HepG2 (cell line): ENCODE measurements around the gene PEF1. TPM values are rescaled to one million over a fixed set of nuclear protein-coding genes. Genes with fewer than 3 reads are reported as not detected.
A peak's percentile ranks its signal among the peaks of the same experiment; 100 is the strongest.

Experiments
- ATAC-seq: fragments of 200-7000 bp; cut with Tn5 transposase; 3 replicates; pipeline ENCODE4 v1.9.1; 2020; ENCODE audit warnings: mild to moderate bottlenecking, moderate library complexity
- BruUV-seq: library from RNA; stranded (reverse); fragments of 400-500 nt; replicated peaks from 2 replicates; lab custom pipeline; 2021; lab: Mats Ljungman, UMichigan
- CTCF ChIA-PET: fragments of 300-600 bp; formaldehyde crosslinking; extraction: SDS; loops from one replicate; lab custom pipeline; 2021; ENCODE audit warnings: low total read pairs, inconsistent platforms, low intra/inter-chr PET ratio; lab: Yijun Ruan, JAX
- POLR2A ChIA-PET: fragments of 350-600 bp; sonication (Branson Sonifier 250); formaldehyde crosslinking; loops from one replicate; lab custom pipeline; 2020; ENCODE audit warnings: antibody characterized with exemption, inconsistent platforms; lab: Yijun Ruan, JAX
- DNase-seq: peaks from one replicate; pipeline ENCODE4 v3.0.0-alpha.2; 2015; ENCODE audit warnings: low spot score
- FAIRE-seq: peaks from 3 replicates; lab custom pipeline; 2011; peaks lifted over from hg19 to GRCh38; lab: Jason Lieb, UNC
- H2AFZ ChIP-seq: one replicate; pipeline ENCODE4 v1.6.1; 2011; ENCODE audit warnings: low read length, inconsistent platforms
- H3K27ac ChIP-seq: fragments of 300-600 bp; 3 replicates; pipeline ENCODE4 v1.8.0; 2011; ENCODE audit warnings: mixed run types, mild to moderate bottlenecking, mixed read lengths, low read length, inconsistent platforms; ENCODE audit not compliant: insufficient read depth; ENCODE audit errors: extremely low read length
- H3K27me3 ChIP-seq, 2 experiments: fragments of 200-600 bp in 1 of 2; 2 replicates in 1 of 2; 3 replicates in 1 of 2; pipeline versions ENCODE4 v1.6.0 to v1.8.0; 2011; ENCODE audit warnings: low read length in 2 of 2, mild to moderate bottlenecking in 2 of 2, moderate library complexity in 2 of 2, inconsistent platforms in 1 of 2; ENCODE audit not compliant: insufficient read depth in 2 of 2, control insufficient read depth in 1 of 2
- H3K36me3 ChIP-seq, 2 experiments: fragments of 200-600 bp in 1 of 2; replicated peaks in 1 of 2; 2 replicates in 1 of 2; 3 replicates in 1 of 2; pipeline versions ENCODE4 v1.5.1 to v1.8.0; 2011; ENCODE audit warnings: low read length in 2 of 2, inconsistent platforms in 1 of 2; ENCODE audit not compliant: insufficient read depth in 2 of 2, control insufficient read depth in 1 of 2
- H3K4me1 ChIP-seq: 2 replicates; pipeline ENCODE4 v1.5.1; 2012; ENCODE audit warnings: low read length, inconsistent platforms; ENCODE audit not compliant: insufficient read depth
- H3K4me2 ChIP-seq: 2 replicates; pipeline ENCODE4 v1.6.0; 2011; ENCODE audit warnings: low read depth, low read length, inconsistent platforms
- H3K4me3 ChIP-seq, 3 experiments: fragments of 200-600 bp in 1 of 3; sonication (generic), shearing (Covaris generic) in 1 of 3; replicated peaks in 1 of 3; 2 replicates each; pipeline ENCODE4 v1.5.1; 2011 to 2016; ENCODE audit warnings: low read length in 3 of 3, inconsistent platforms in 2 of 3, low read depth in 2 of 3, mild to moderate bottlenecking in 2 of 3, control low read depth in 1 of 3, mixed read lengths in 1 of 3; ENCODE audit not compliant: insufficient read depth in 1 of 3
- H3K79me2 ChIP-seq: one replicate; pipeline ENCODE4 v1.6.1; 2011; ENCODE audit warnings: low read length, inconsistent platforms; ENCODE audit not compliant: insufficient read depth
- H3K9ac ChIP-seq: 2 replicates; pipeline ENCODE4 v1.6.0; 2011; ENCODE audit warnings: mild to moderate bottlenecking, low read depth, low read length, inconsistent platforms; ENCODE audit not compliant: insufficient read depth
- H3K9me3 ChIP-seq: 2 replicates; pipeline ENCODE4 v1.5.1; 2012; ENCODE audit warnings: mild to moderate bottlenecking, low read length
- H4K20me1 ChIP-seq: 2 replicates; pipeline ENCODE4 v1.6.0; 2011; ENCODE audit warnings: inconsistent platforms, mild to moderate bottlenecking, low read length, moderate library complexity; ENCODE audit not compliant: insufficient read depth
- KDM5A ChIP-seq: fragments of 200-600 bp; sonication (generic); IDR thresholded peaks from 2 replicates; pipeline ENCODE4 v1.7.0; 2018; ENCODE audit warnings: antibody characterized with exemption, mild to moderate bottlenecking, low read length, borderline replicate concordance
- REL ChIP-seq: sonication (generic); formaldehyde crosslinking; conservative IDR thresholded peaks from 2 replicates; pipeline ENCODE4 v1.8.0; 2022; ENCODE audit warnings: mild to moderate bottlenecking, missing genetic modification reagents, moderate library complexity
- RXRB ChIP-seq: IDR thresholded peaks from 2 replicates; pipeline ENCODE4 v1.6.1; 2016; ENCODE audit warnings: borderline replicate concordance, missing genetic modification reagents, missing compliant biosample characterization
- SIN3B ChIP-seq: fragments of 150-350 bp; IDR thresholded peaks from 2 replicates; pipeline ENCODE4 v1.6.1; 2014; ENCODE audit warnings: low read length
- ZBTB26 ChIP-seq: IDR thresholded peaks from 2 replicates; pipeline ENCODE4 v1.6.1; 2016; ENCODE audit warnings: missing compliant biosample characterization, missing genetic modification reagents, borderline replicate concordance
- ZNF367 ChIP-seq: sonication (generic); formaldehyde crosslinking; IDR thresholded peaks from 2 replicates; pipeline ENCODE4 v1.4.0; 2020; ENCODE audit warnings: missing genetic modification reagents, borderline replicate concordance
- ZNF510 ChIP-seq: sonication (generic); formaldehyde crosslinking; IDR thresholded peaks from 2 replicates; pipeline ENCODE4 v1.4.0; 2020; ENCODE audit warnings: low read depth, mild to moderate bottlenecking, missing genetic modification reagents
- ZNF883 ChIP-seq: sonication (generic); formaldehyde crosslinking; IDR thresholded peaks from 2 replicates; pipeline ENCODE4 v1.5.1; 2020; ENCODE audit warnings: mild to moderate bottlenecking, missing genetic modification reagents; ENCODE audit errors: not compliant biosample characterization
- WGBS: methylation state at CpG from one replicate; pipeline ENCODE4 v1.1.6; 2017; ENCODE audit warnings: low lambda C conversion rate; 5-methylcytosine and 5-hydroxymethylcytosine counted together
- in situ Hi-C: cut with HindIII; loops from 2 replicates; pipeline ENCODE4 v1.10.0; 2017; ENCODE audit warnings: low pct_unique_long_range_greater_than_20kb; ENCODE audit not compliant: extremely low pct_ligation_motif_present
- intact Hi-C: fragments of 100-400 bp; cut with micrococcal nuclease; formaldehyde crosslinking; loops from one replicate; pipeline ENCODE4 v1.10.0; 2022; ENCODE audit not compliant: unreplicated experiment
- polyA plus RNA-seq, 8 experiments: library from polyadenylated mRNA; depleted of rRNA in 3 of 8; stranded (reverse) in 7 of 8; unstranded in 1 of 8; fragments of >200 nt; fragmentation: Illumina TruSeq in 4 of 8; extraction: Trizol in 4 of 8; gene quantifications; 2 replicates each; pipeline versions ENCODE4 v1.2.1 to v1.2.3, GENCODE V29; 2011 to 2016; ENCODE audit warnings: low read depth in 4 of 8, missing spikeins in 1 of 8, mixed read lengths in 1 of 8; ENCODE audit not compliant: insufficient read depth in 1 of 8
- total RNA-seq, 5 experiments: library from RNA; depleted of rRNA; stranded (reverse); fragments of >200 nt; fragmentation: Illumina TruSeq; extraction: Trizol; gene quantifications; 2 replicates each; pipeline ENCODE4 v1.2.3, GENCODE V29; 2016; ENCODE audit warnings: low read depth in 1 of 5
- TF ChIP-seq, protein P1 (sequence below): sonication (generic); formaldehyde crosslinking; IDR thresholded peaks from 2 replicates; pipeline ENCODE4 v1.5.1; 2020; ENCODE audit warnings: mild to moderate bottlenecking, moderate library complexity, missing genetic modification reagents

Gene PEF1
- total and polyA plus RNA-seq, 2 of the 13 experiments (the other 11 are each of a cell fraction or from before 2014, with no cell fraction given) = 57.1 to 57.8 TPM

GRCh38 chr1:31650161-31651088 is 5.7 kb upstream of the PEF1 start:
- no peak overlapping the region for H2AFZ ChIP-seq
- no peak overlapping the region for H3K27ac ChIP-seq
- no peaks in the 10 kb centered on the region for H3K36me3 ChIP-seq
- in situ Hi-C loops = no loop called here
- no peak for DNase-seq
- peaks cover 51% of the 10 kb centered on the region for H3K4me1 ChIP-seq
- intact Hi-C loops = no loop called here
- H3K9me3 ChIP-seq = no peaks in the 10 kb centered on the region
- H3K4me3 ChIP-seq = no peak overlapping the region
- BruUV-seq = no TSS peak
- 0 out of 2 replicates have a peak overlapping the region, but pooled peaks have one; percentile 9 for H3K4me2 ChIP-seq
- no peaks in the 10 kb centered on the region for H3K27me3 ChIP-seq
- no peak for FAIRE-seq
- no peaks in the 10 kb centered on the region for H4K20me1 ChIP-seq
- H3K9ac ChIP-seq = no peak overlapping the region
- ChIA-PET CTCF (no interaction called here), POLR2A (interaction anchor here (1.4 to 2.0 kb wide), 3 partner anchors 51 to 65 kb away, joined by 5 to 6 read pairs (median 5); no protein-coding TSS in a partner anchor)
- 45% methylated on average over 9 of the region's 9 CpGs for WGBS
- no peaks in the 10 kb centered on the region for H3K79me2 ChIP-seq
- no peak for ATAC-seq
- peak; percentile 29; the same call in 1 of the 2 replicates for TF ChIP-seq RXRB (CRISPR knock-in tag)
- no peak for TF ChIP-seq ZNF510 (CRISPR knock-in tag)
- TF ChIP-seq, all 625 proteins: peak for 1

DNA sequence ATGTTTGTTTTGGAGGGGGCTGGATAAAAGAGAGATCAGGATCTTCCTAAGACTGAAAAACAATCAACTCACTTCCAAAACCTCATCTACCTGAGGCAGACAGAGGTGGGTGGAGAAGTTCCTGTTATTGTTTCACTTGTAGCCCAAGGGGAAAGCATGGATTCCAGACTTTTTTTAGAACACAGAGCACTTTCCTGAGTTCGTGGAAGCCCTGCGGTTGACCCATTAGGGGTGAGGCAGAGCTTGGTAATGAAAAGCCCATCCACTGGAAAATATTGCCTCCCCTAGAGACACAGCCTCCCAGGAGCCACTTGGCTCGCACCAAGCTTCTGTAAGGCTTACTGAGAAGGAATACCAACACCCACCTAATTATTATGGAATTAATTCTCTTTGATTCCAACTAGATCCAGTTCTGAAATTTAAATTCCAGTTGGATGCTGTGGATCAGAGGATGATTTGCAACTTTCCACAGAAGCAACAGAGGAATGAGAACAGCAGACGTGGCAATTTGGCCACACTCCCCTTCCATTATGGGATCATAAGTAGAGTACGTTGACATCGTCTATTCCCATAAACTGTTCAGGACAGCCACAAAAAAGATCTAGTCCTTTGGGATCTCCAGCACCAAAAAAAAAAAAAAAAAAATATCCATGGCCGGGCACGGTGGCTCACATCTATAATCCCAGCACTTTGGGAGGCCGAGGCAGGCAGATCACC is 4.1 kb upstream of the PEF1 start:
- CTCF ChIA-PET = no interaction called here
- H3K4me1 ChIP-seq = peaks cover 54% of the 10 kb centered on the region
- TF ChIP-seq ZNF883 (CRISPR knock-in tag) = no peak
- no peak for TF ChIP-seq KDM5A
- no peak for TF ChIP-seq ZNF367 (CRISPR knock-in tag)
- TF ChIP-seq, protein P1, sequence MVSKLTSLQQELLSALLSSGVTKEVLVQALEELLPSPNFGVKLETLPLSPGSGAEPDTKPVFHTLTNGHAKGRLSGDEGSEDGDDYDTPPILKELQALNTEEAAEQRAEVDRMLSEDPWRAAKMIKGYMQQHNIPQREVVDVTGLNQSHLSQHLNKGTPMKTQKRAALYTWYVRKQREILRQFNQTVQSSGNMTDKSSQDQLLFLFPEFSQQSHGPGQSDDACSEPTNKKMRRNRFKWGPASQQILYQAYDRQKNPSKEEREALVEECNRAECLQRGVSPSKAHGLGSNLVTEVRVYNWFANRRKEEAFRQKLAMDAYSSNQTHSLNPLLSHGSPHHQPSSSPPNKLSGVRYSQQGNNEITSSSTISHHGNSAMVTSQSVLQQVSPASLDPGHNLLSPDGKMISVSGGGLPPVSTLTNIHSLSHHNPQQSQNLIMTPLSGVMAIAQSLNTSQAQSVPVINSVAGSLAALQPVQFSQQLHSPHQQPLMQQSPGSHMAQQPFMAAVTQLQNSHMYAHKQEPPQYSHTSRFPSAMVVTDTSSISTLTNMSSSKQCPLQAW = no peak
- TF ChIP-seq SIN3B = no peak
- TF ChIP-seq REL = no peak
- no peak for TF ChIP-seq ZBTB26 (CRISPR knock-in tag)

More for the DNA sequence above, 4.1 kb upstream of the PEF1 start:
- Histone ChIP-seq H3K9ac (no peak overlapping the region), H3K36me3 (no peaks in the 10 kb centered on the region), H2AFZ (no peak overlapping the region), H3K4me2 (peak overlapping the region; percentile 20; the same call in 1 of the 2 replicates), H3K27ac (no peak overlapping the region), H3K27me3 (no peaks in the 10 kb centered on the region; a peak in 1 of 5 replicates), H3K9me3 (no peaks in the 10 kb centered on the region), H3K4me3 (no peak overlapping the region), H4K20me1 (no peaks in the 10 kb centered on the region), H3K79me2 (peaks cover 6% of the 10 kb centered on the region)
- FAIRE-seq (no peak), ATAC-seq (no peak), DNase-seq (no peak)
- no TSS peak for BruUV-seq
- 71% methylated on average over 9 of the region's 9 CpGs for WGBS
- intact Hi-C loops = no loop called here
- in situ Hi-C loops = no loop called here
- POLR2A ChIA-PET = interaction anchor here (0.7 to 0.8 kb wide), 3 partner anchors 55 to 494 kb away, joined by 3 to 6 read pairs (median 4); partner anchors contain the start of gene COL16A1
